OCI-LY7 (cell line): Measurements from ENCODE around the gene ACBD5. TPM values are rescaled to one million over a fixed set of nuclear protein-coding genes. Genes with fewer than 3 reads are reported as not detected.
A peak's percentile ranks its signal among the peaks of the same experiment; 100 is the strongest.

ENCODE experiments used
- BruUV-seq: library from RNA; stranded (reverse); fragments of 400-500 nt; replicated peaks from 2 replicates; lab custom pipeline; 2021; lab: Mats Ljungman, UMichigan
- CTCF ChIA-PET: fragments of 300-600 bp; sonication (Branson Sonifier 250); formaldehyde crosslinking; loops from one replicate; lab custom pipeline; 2022; ENCODE audit warnings: antibody characterized with exemption; ENCODE audit not compliant: unreplicated experiment; lab: Charles Lee
- POLR2A ChIA-PET: fragments of 300-600 bp; sonication (Branson Sonifier 250); formaldehyde crosslinking; loops from one replicate; lab custom pipeline; 2022; ENCODE audit warnings: antibody characterized with exemption; lab: Charles Lee
- DNase-seq: peaks from one replicate; pipeline ENCODE4 v3.0.0-alpha.2; 2015; ENCODE audit warnings: low spot score
- H2AFZ ChIP-seq: fragments of 200-600 bp; sonication (generic), shearing (Covaris generic); 2 replicates; pipeline ENCODE4 v1.6.1; 2014; ENCODE audit warnings: mild to moderate bottlenecking, antibody characterized with exemption, low read length, moderate library complexity
- H3K27ac ChIP-seq: fragments of 200-600 bp; sonication (generic); 2 replicates; pipeline ENCODE4 v1.5.1; 2014; ENCODE audit warnings: mixed run types, low read depth, mild to moderate bottlenecking, moderate library complexity, low read length, inconsistent platforms; ENCODE audit not compliant: poor library complexity, severe bottlenecking
- H3K36me3 ChIP-seq: fragments of 200-600 bp; sonication (generic); 2 replicates; pipeline ENCODE4 v1.6.1; 2014; ENCODE audit warnings: mild to moderate bottlenecking, antibody characterized with exemption, low read length, moderate library complexity, mixed read lengths; ENCODE audit not compliant: insufficient read depth
- H3K4me1 ChIP-seq: fragments of 200-600 bp; sonication (generic); 2 replicates; pipeline ENCODE4 v1.5.1; 2014; ENCODE audit warnings: mild to moderate bottlenecking, low read length; ENCODE audit not compliant: insufficient read depth, poor library complexity, severe bottlenecking
- H3K4me2 ChIP-seq: fragments of 200-600 bp; sonication (generic); 2 replicates; pipeline ENCODE4 v1.6.1; 2014; ENCODE audit warnings: mild to moderate bottlenecking, low read length
- H3K4me3 ChIP-seq: fragments of 200-600 bp; sonication (generic); 2 replicates; pipeline ENCODE4 v1.5.1; 2014; ENCODE audit warnings: mild to moderate bottlenecking, low read depth, low read length; ENCODE audit not compliant: poor library complexity, severe bottlenecking
- H3K79me2 ChIP-seq: fragments of 200-600 bp; sonication (generic); 2 replicates; pipeline ENCODE4 v1.6.1; 2016; ENCODE audit warnings: low read depth, mild to moderate bottlenecking, low read length, moderate library complexity, mixed read lengths; ENCODE audit not compliant: insufficient read depth
- H3K9me2 ChIP-seq: fragments of 200-600 bp; sonication (generic); 2 replicates; pipeline ENCODE4 v1.6.1; 2016; ENCODE audit warnings: mild to moderate bottlenecking, low read length, mixed read lengths; ENCODE audit not compliant: insufficient read depth
- H3K9me3 ChIP-seq: fragments of 200-600 bp; sonication (generic); 2 replicates; pipeline ENCODE4 v1.6.1; 2014; ENCODE audit warnings: mild to moderate bottlenecking, mixed run types, low read length, mixed read lengths
- H4K20me1 ChIP-seq: fragments of 200-600 bp; sonication (generic); 2 replicates; pipeline ENCODE4 v1.6.1; 2014; ENCODE audit warnings: mild to moderate bottlenecking, antibody characterized with exemption, low read length, moderate library complexity, mixed read lengths; ENCODE audit not compliant: insufficient read depth
- CTCF ChIP-seq: fragments of 200-600 bp; sonication (generic); conservative IDR thresholded peaks from 2 replicates; pipeline ENCODE4 v1.5.1; 2014; ENCODE audit warnings: mild to moderate bottlenecking, antibody characterized with exemption, low read length, moderate library complexity, mixed read lengths
- EZH2phosphoT487 ChIP-seq: fragments of 200-600 bp; sonication (generic); IDR thresholded peaks from 2 replicates; pipeline ENCODE4 v1.6.1; 2018; ENCODE audit warnings: low read depth, borderline replicate concordance, mild to moderate bottlenecking, mixed run types, antibody characterized with exemption, low read length, moderate library complexity, mixed read lengths
- intact Hi-C: fragments of 100-400 bp; cut with micrococcal nuclease; formaldehyde crosslinking; loops from one replicate; pipeline ENCODE4 v1.10.0; 2022; ENCODE audit not compliant: unreplicated experiment
- total RNA-seq, 2 experiments: library from RNA; depleted of rRNA in 1 of 2; stranded (reverse); fragments of >200 nt in 1 of 2; shearing (Covaris generic) in 1 of 2; gene quantifications; 2 replicates each; pipeline ENCODE4 v1.2.3, GENCODE V29; 2014 to 2022

The ACBD5 gene
- total RNA-seq, 2 experiments from 2014 or later = 10.8 to 20.0 TPM

- POLR2A ChIA-PET = interaction anchor here (1.0 to 1.4 kb wide), 2 partner anchors 13 to 17 kb away, joined by 3 read pairs; no protein-coding TSS in a partner anchor
- H3K9me2 ChIP-seq = no peaks in the 10 kb centered on the region
- CTCF ChIA-PET = no interaction called here
- peaks cover 95% of the 10 kb centered on the region for H3K79me2 ChIP-seq
- DNase-seq = no peak
- peaks cover 33% of the 10 kb centered on the region for H3K4me1 ChIP-seq
- no peaks in the 10 kb centered on the region for H3K9me3 ChIP-seq
- H4K20me1 ChIP-seq = peaks cover 31% of the 10 kb centered on the region
- no peak overlapping the region for H2AFZ ChIP-seq
- BruUV-seq = no TSS peak
- peak overlapping the region; percentile 96 for H3K4me2 ChIP-seq
- no peak for TF ChIP-seq EZH2phosphoT487
- no peak for TF ChIP-seq CTCF
- H3K36me3 ChIP-seq = peaks cover 56% of the 10 kb centered on the region
- intact Hi-C loops = loop anchor here (5.0 to 10.0 kb wide), 3 partner anchors 51 to 459 kb away; partner anchors contain the start of genes ABI1, ANKRD26 and PDSS1
- peak overlapping the region; percentile 96 for H3K27ac ChIP-seq
- H3K4me3 ChIP-seq = peak overlapping the region; percentile 96
Observed at GRCh38 chr10:27153329-27153728, 87.3 kb downstream of the ACBD5 start.

- Histone ChIP-seq H3K4me1 (peaks cover 27% of the 10 kb centered on the region), H3K79me2 (peaks cover 95% of the 10 kb centered on the region), H2AFZ (no peak overlapping the region), H3K27ac (no peak overlapping the region), H3K4me3 (peak overlapping the region; percentile 96), H3K9me3 (no peaks in the 10 kb centered on the region), H4K20me1 (peaks cover 26% of the 10 kb centered on the region), H3K36me3 (peaks cover 55% of the 10 kb centered on the region), H3K9me2 (no peaks in the 10 kb centered on the region), H3K4me2 (peak overlapping the region; percentile 96)
- no peak for TF ChIP-seq CTCF
- no peak for TF ChIP-seq EZH2phosphoT487
- ChIA-PET CTCF (no interaction called here), POLR2A (interaction anchor here (0.6 to 1.6 kb wide), 4 partner anchors 9 to 961 kb away, joined by 3 to 6 read pairs (median 3); no protein-coding TSS in a partner anchor)
- no TSS peak for BruUV-seq
- no peak for DNase-seq
- intact Hi-C loops = loop anchor here (5.0 to 10.0 kb wide), 3 partner anchors 50 to 458 kb away; partner anchors contain the start of genes ABI1, ANKRD26 and PDSS1
Observed at GRCh38 chr10:27152687-27153086, 87.9 kb downstream of the ACBD5 start.

- Histone ChIP-seq H4K20me1 (peaks cover 29% of the 10 kb centered on the region), H2AFZ (no peak overlapping the region), H3K79me2 (peaks cover 95% of the 10 kb centered on the region), H3K4me2 (no peak overlapping the region), H3K36me3 (peaks cover 59% of the 10 kb centered on the region), H3K9me2 (no peaks in the 10 kb centered on the region), H3K4me1 (peaks cover 13% of the 10 kb centered on the region), H3K9me3 (peaks cover 2% of the 10 kb centered on the region; the same call in 1 of the 2 replicates), H3K4me3 (no peak overlapping the region), H3K27ac (no peak overlapping the region)
- ChIA-PET CTCF (no interaction called here), POLR2A (interaction anchor here (0.6 to 1.0 kb wide), 5 partner anchors 8 to 50 kb away, joined by 3 to 6 read pairs (median 4); no protein-coding TSS in a partner anchor)
- no TSS peak for BruUV-seq
- intact Hi-C loops = loop anchor here (5.0 to 10.0 kb wide), 3 partner anchors 48 to 455 kb away; partner anchors contain the start of genes ABI1, ANKRD26 and PDSS1
- TF ChIP-seq CTCF = no peak
- TF ChIP-seq EZH2phosphoT487 = no peak
- DNase-seq = no peak
Observed at GRCh38 chr10:27150261-27150660, 90.3 kb downstream of the ACBD5 start.
